Activated gamma-delta T cell (primary cell): Measurements from ENCODE around the gene ZNF18.
"Not testable (repeated sequence)": the region's sequence is repeated elsewhere in the genome, so short reads cannot be mapped to it uniquely, and the experiment has no call there.

ENCODE experiments used
- DNase-seq: peaks from one replicate; lab custom pipeline; 2025; lab: John Stamatoyannopoulos, UW

The ZNF18 gene

GRCh38 chr17:11986179-11986941 is 10.9 kb downstream of the ZNF18 start:
- DNase-seq, result no peak

GRCh38 chr17:11981862-11982261 is 15.4 kb downstream of the ZNF18 start:
- DNase-seq, result no peak

- DNase-seq, result no peak
These were observed 16.5 kb downstream of the ZNF18 start for GRCh38 chr17:11980813-11981212.

- DNase-seq, result no peak
These were observed 17.5 kb downstream of the ZNF18 start for GRCh38 chr17:11979795-11980194.

- DNase-seq, result not testable (repeated sequence)
These were observed 24.5 kb downstream of the ZNF18 start for GRCh38 chr17:11972741-11973140.

GRCh38 chr17:11969565-11969964 is 27.7 kb downstream of the ZNF18 start:
- DNase-seq, result no peak

GRCh38 chr17:11954936-11955335 is 42.3 kb downstream of the ZNF18 start:
- no peak for DNase-seq

- DNase-seq, result no peak
These were observed 43.4 kb downstream of the ZNF18 start for GRCh38 chr17:11953924-11954323.

GRCh38 chr17:11952610-11953009 is 44.7 kb downstream of the ZNF18 start:
- no peak for DNase-seq

GRCh38 chr17:11950771-11951519 is 46.3 kb downstream of the ZNF18 start:
- DNase-seq, result no peak

- DNase-seq, result not testable (repeated sequence)
These were observed 47.7 kb downstream of the ZNF18 start for GRCh38 chr17:11949571-11949970.

- DNase-seq, result no peak
These were observed 48.5 kb downstream of the ZNF18 start for GRCh38 chr17:11948789-11949188.

- DNase-seq, result no peak
These were observed 52.7 kb downstream of the ZNF18 start for GRCh38 chr17:11944587-11944986.

GRCh38 chr17:11943759-11944347 is 53.4 kb downstream of the ZNF18 start:
- DNase-seq, result no peak

- DNase-seq, result not testable (repeated sequence)
These were observed 54.2 kb downstream of the ZNF18 start for GRCh38 chr17:11943086-11943485.

- DNase-seq, result no peak
These were observed 56.4 kb downstream of the ZNF18 start for GRCh38 chr17:11940904-11941303.

- no peak for DNase-seq
These were observed 61.4 kb downstream of the ZNF18 start for GRCh38 chr17:11935734-11936406.

GRCh38 chr17:11932337-11932898 is 64.9 kb downstream of the ZNF18 start:
- DNase-seq, result no peak

- DNase-seq, result no peak
These were observed 68.8 kb downstream of the ZNF18 start for GRCh38 chr17:11928436-11928835.
